ENCODE results near the gene SLC25A34. TPM values are rescaled to one million over a fixed set of nuclear protein-coding genes. Genes with fewer than 3 reads are reported as not detected.

The SLC25A34 gene
- polyA plus RNA-seq, 1 of the 3 experiments (the other 2 are of a cell fraction) = 1.4 TPM

DNA sequence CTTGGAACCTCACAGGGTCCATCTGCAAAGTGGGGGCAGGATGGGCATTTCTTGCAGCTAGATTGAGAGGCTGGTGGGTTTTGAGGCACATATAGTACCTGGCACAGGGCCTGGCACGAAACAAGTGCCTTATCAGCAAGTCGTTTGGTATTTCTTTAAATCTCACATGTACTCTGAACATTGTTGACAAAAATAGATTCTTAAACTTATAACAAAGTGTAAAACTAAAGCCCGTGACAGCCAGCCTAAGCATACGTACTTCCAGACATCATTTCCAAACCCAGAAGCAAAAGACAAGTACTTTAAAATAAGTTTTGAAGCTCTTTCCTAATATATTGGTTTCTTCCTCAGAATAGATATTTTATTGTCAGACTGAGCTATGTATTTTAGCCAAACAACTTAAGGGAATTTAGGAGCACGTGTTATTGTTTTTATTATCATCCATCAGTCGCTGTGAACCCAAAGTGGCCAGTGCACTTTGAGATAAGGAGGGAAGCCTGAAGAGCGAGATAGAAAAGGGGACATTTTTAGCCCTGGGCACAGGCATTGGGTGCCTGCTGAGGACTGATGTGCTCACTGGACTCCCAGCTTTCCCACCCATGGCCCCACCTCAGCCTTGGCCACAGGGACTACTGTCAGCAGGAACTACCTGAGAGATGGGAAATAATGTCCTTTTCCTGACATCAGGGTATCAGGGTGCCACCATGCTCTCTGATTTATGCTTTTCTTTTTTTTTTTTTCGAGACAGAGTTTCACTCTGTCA, 25.5 kb downstream of the SLC25A34 start:
- CTCF ChIA-PET = interaction anchor here (1.0 to 4.9 kb wide), 4 partner anchors 24 to 257 kb away, joined by 3 to 18 read pairs (median 3); no protein-coding TSS in a partner anchor
- Histone ChIP-seq H2AFZ (ENCODE audit: low read depth) (no peak overlapping the region), H3K79me2 (ENCODE audit: insufficient read depth) (peaks cover 75% of the 10 kb centered on the region)

DNA sequence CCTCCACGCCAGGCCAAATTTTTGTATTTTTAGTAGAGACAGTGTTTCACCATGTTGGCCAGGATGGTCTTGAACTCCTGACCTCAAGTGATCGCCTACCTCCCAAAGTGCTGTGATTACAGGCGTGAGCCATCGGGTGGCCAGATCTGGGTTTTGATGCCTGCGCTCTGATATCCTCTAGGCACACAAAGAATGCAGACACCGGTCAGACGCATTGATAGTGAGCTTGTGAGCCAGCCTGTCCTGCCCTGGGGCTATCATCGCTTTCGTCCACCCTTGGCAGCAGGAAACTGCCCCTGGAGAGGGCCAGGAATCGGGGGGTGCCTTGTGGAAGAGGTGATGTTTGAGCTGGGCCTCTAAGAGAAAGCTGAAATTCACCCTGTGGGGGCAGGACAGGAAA, 26.5 kb downstream of the SLC25A34 start:
- POLR2A ChIA-PET = interaction anchor here (1.1 kb wide), 1 partner anchor 9 kb away, joined by 3 read pairs; no protein-coding TSS in a partner anchor
- H3K36me3 ChIP-seq (replicated peaks in 1 of 2; ENCODE audit: control insufficient read depth in 1 of 2, insufficient read depth in 2 of 2, low read length in 1 of 2) = peaks cover 8 to 10% of the 10 kb centered on the region in 2 experiments
- H3K79me2 ChIP-seq (ENCODE audit: insufficient read depth) = peaks cover 75% of the 10 kb centered on the region
- 0 out of 4 replicates have a peak overlapping the region, but pooled peaks of 1 of the 2 experiments have one; percentile 84 for H3K27ac ChIP-seq (ENCODE audit: low read depth in 2 of 2, low read length in 1 of 2)
- peaks cover 24 to 29% of the 10 kb centered on the region in 2 experiments; a peak in 3 of 4 replicates for H3K4me1 ChIP-seq (ENCODE audit: control insufficient read depth in 1 of 2, insufficient read depth in 2 of 2, low read depth in 1 of 2, low read length in 1 of 2)
- TF ChIP-seq GABPA (IDR thresholded peaks at IDR 0.05; ENCODE audit: low read depth) (no peak), GATA2 (CRISPR knock-in tag; IDR thresholded peaks at IDR 0.05) (peak; percentile 37; the same call in 1 of the 2 replicates), POLR2AphosphoS5 (IDR thresholded peaks at IDR 0.05; ENCODE audit: low read depth, low read length) (no peak)
- TF ChIP-seq, protein P1, sequence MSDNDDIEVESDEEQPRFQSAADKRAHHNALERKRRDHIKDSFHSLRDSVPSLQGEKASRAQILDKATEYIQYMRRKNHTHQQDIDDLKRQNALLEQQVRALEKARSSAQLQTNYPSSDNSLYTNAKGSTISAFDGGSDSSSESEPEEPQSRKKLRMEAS (IDR thresholded peaks at IDR 0.05; ENCODE audit: low read depth) = no peak
- no peaks in the 10 kb centered on the region for H3K27me3 ChIP-seq (ENCODE audit: insufficient read depth)
- H3K9me3 ChIP-seq = no peaks in the 10 kb centered on the region
- no peak overlapping the region for H3K4me3 ChIP-seq (ENCODE audit: low read depth in 2 of 2, low read length in 1 of 2)
- H3K9ac ChIP-seq = no peak overlapping the region
- H2AFZ ChIP-seq (ENCODE audit: low read depth) = no peak overlapping the region
- no peak overlapping the region for H3K4me2 ChIP-seq
- 84% methylated on average over 10 of the region's 10 CpGs for WGBS (ENCODE audit: low lambda C conversion rate)
- H3K9me2 ChIP-seq = no peaks in the 10 kb centered on the region
- H4K20me1 ChIP-seq (ENCODE audit: insufficient read depth) = peaks cover 34% of the 10 kb centered on the region
- peaks cover 30% of the 10 kb centered on the region for H3F3A ChIP-seq (replicated peaks; ENCODE audit: insufficient read depth)
- CTCF ChIA-PET = interaction anchor here (1.3 to 4.9 kb wide), 3 partner anchors 21 to 53 kb away, joined by 3 to 18 read pairs (median 4); no protein-coding TSS in a partner anchor
- DNase-seq = peak; percentile 71

More for the DNA sequence above, 25.5 kb downstream of the SLC25A34 start:
- peak overlapping the region; percentile 88 for H3K4me2 ChIP-seq
- H3K4me1 ChIP-seq (ENCODE audit: control insufficient read depth in 1 of 2, insufficient read depth in 2 of 2, low read depth in 1 of 2, low read length in 1 of 2) = peaks cover 28 to 39% of the 10 kb centered on the region in 2 experiments
- H4K20me1 ChIP-seq (ENCODE audit: insufficient read depth) = peaks cover 34% of the 10 kb centered on the region
- TF ChIP-seq TCF12 (IDR thresholded peaks at IDR 0.05) (no peak), RCOR1 (IDR thresholded peaks at IDR 0.05; ENCODE audit: low read length) (peak; percentile 79), EP300 (IDR thresholded peaks at IDR 0.05; ENCODE audit: borderline replicate concordance in 1 of 2, low read depth in 1 of 2, low read length in 1 of 2) (peak in 1 of 2 experiments; percentile 55; a peak in 1 of 4 replicates), CHD2 (IDR thresholded peaks at IDR 0.05; ENCODE audit: low read length, partially characterized antibody) (peak; percentile 52), GATA2 (CRISPR knock-in tag; IDR thresholded peaks at IDR 0.05) (peak; percentile 88), MXI1 (IDR thresholded peaks at IDR 0.05; ENCODE audit: low read depth, low read length) (peak; percentile 83)
- TF ChIP-seq, protein P2, sequence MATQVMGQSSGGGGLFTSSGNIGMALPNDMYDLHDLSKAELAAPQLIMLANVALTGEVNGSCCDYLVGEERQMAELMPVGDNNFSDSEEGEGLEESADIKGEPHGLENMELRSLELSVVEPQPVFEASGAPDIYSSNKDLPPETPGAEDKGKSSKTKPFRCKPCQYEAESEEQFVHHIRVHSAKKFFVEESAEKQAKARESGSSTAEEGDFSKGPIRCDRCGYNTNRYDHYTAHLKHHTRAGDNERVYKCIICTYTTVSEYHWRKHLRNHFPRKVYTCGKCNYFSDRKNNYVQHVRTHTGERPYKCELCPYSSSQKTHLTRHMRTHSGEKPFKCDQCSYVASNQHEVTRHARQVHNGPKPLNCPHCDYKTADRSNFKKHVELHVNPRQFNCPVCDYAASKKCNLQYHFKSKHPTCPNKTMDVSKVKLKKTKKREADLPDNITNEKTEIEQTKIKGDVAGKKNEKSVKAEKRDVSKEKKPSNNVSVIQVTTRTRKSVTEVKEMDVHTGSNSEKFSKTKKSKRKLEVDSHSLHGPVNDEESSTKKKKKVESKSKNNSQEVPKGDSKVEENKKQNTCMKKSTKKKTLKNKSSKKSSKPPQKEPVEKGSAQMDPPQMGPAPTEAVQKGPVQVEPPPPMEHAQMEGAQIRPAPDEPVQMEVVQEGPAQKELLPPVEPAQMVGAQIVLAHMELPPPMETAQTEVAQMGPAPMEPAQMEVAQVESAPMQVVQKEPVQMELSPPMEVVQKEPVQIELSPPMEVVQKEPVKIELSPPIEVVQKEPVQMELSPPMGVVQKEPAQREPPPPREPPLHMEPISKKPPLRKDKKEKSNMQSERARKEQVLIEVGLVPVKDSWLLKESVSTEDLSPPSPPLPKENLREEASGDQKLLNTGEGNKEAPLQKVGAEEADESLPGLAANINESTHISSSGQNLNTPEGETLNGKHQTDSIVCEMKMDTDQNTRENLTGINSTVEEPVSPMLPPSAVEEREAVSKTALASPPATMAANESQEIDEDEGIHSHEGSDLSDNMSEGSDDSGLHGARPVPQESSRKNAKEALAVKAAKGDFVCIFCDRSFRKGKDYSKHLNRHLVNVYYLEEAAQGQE (IDR thresholded peaks at IDR 0.05; ENCODE audit: low read depth, low read length) = no peak
- WGBS (ENCODE audit: low lambda C conversion rate) = 75% methylated on average over 8 of the region's 8 CpGs
- H3K27me3 ChIP-seq (ENCODE audit: insufficient read depth) = no peaks in the 10 kb centered on the region
- POLR2A ChIA-PET = no interaction called here
- no peaks in the 10 kb centered on the region for H3K9me2 ChIP-seq
- no peaks in the 10 kb centered on the region for H3K9me3 ChIP-seq
- H3K36me3 ChIP-seq (replicated peaks in 1 of 2; ENCODE audit: control insufficient read depth in 1 of 2, insufficient read depth in 2 of 2, low read length in 1 of 2) = peaks cover 7 to 10% of the 10 kb centered on the region in 2 experiments
- peaks cover 37% of the 10 kb centered on the region for H3F3A ChIP-seq (replicated peaks; ENCODE audit: insufficient read depth)
- H3K9ac ChIP-seq = peak overlapping the region; percentile 97; the same call in 1 of the 2 replicates
- H3K4me3 ChIP-seq (ENCODE audit: low read depth in 2 of 2, low read length in 1 of 2) = peak overlapping the region in 1 of 2 experiments; percentile 82; a peak in 2 of 4 replicates
- DNase-seq = peak; percentile 80
- peak overlapping the region; percentile 70 to 84; a peak in 3 of 4 replicates for H3K27ac ChIP-seq (ENCODE audit: low read depth in 2 of 2, low read length in 1 of 2)

All from SK-N-SH (cell line).